Peyer's patch (tissue), 4 donors: Measurements from ENCODE around the gene NPFF. TPM values are rescaled to one million over a fixed set of nuclear protein-coding genes. Genes with fewer than 3 reads are reported as not detected.
A peak's percentile ranks its signal among the peaks of the same experiment; 100 is the strongest.

Experiments used
- DNase-seq, 3 donors: peaks; one replicate each; pipeline ENCODE4 v3.0.0-alpha.2; 2017 to 2019
- H3K27ac ChIP-seq, 4 donors: fragments of 200-600 bp; sonication (generic); one replicate each; pipeline ENCODE4 v1.5.1; 2016 to 2019
- H3K27me3 ChIP-seq, 2 donors: fragments of 200-600 bp; sonication (generic); one replicate each; pipeline ENCODE4 v1.5.1; 2019
- H3K36me3 ChIP-seq, 3 donors: fragments of 200-600 bp; sonication (generic); one replicate each; pipeline ENCODE4 v1.5.1; 2016 to 2019
- H3K4me1 ChIP-seq, 4 donors: fragments of 200-600 bp; sonication (generic); one replicate each; pipeline ENCODE4 v1.5.1; 2016 to 2019
- H3K4me3 ChIP-seq, 4 donors: fragments of 200-600 bp; sonication (generic); 1 replicate in 3 of 4; 2 replicates in 1 of 4; pipeline ENCODE4 v1.5.1; 2016 to 2019; ENCODE audit warnings: mild to moderate bottlenecking in 1 of 4
- H3K9me3 ChIP-seq, 4 donors: fragments of 200-600 bp; sonication (generic); one replicate each; pipeline ENCODE4 v1.5.1; 2016 to 2019; ENCODE audit warnings: mild to moderate bottlenecking in 1 of 4
- POLR2A ChIP-seq, 2 donors: fragments of 450-650 bp; IDR thresholded peaks; one replicate each; pipeline ENCODE4 v1.5.1; 2017; ENCODE audit warnings: antibody characterized with exemption in 2 of 2, mild to moderate bottlenecking in 2 of 2, moderate library complexity in 2 of 2
- total RNA-seq, 4 donors: library from RNA; depleted of rRNA; stranded (reverse); fragments of >200 nt; gene quantifications; one replicate each; pipeline ENCODE4 v1.1.0, GENCODE V29; 2016
- TF ChIP-seq, protein P1 (sequence below), 6 experiments: fragments of 450-650 bp in 4 of 6; fragments of 200-600 bp in 2 of 6; sonication (generic) in 1 of 6; IDR thresholded peaks; one replicate each; pipeline ENCODE4 v1.5.1; 2017 to 2019; ENCODE audit warnings: antibody characterized with exemption in 6 of 6, mild to moderate bottlenecking in 3 of 6, moderate library complexity in 1 of 6

Gene NPFF
- total RNA-seq, 4 donors from 2014 or later, result not detected

DNA sequence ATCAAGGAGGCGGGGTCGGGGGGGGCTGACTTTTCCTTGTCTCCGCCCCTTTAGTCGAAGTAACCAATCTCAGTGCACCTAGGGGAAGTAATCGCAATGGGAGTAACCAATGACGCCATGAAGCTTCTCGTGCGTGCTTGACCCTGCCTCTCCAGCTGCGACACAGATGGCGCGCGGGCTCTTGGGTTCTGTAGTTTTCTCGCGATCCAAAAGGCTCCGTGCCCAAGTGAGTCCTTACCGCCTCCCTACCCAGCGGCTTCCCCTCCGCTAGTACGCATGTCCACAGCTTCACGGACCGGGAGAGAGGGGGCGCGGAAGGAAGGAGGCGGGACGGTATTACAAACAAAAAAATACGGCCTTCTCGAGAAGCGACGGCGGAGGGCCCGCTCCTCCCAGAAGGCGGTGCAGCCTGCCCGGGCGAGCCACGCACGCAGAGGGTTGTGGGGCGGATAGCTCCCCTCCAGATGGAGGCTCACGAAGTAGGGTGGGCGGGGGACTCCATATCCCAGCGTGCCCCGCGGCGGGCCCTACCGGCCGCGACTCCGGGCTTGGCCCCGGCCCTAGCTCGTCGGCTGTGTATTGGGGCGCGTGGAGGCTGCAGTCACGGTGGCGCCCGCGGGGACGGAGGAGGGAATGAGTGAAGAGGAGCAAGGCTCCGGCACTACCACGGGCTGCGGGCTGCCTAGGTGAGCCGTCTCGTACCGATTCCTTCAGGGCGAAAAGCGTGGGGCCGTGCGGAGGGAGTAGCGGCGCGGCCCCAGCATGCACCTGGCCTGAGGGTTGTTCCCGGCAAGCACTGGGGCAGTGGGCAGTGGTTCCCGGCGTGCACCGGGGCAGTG is 6.3 kb downstream of the NPFF start, which contains the start of gene TARBP2:
TSS of gene TARBP2 (plus strand) at position 508 of the 839 bp plus-strand sequence. CDS start at position 634, 126 bp downstream.
- no peaks in the 10 kb centered on the region for H3K27me3 ChIP-seq
- peak; percentile 41 to 53 for TF ChIP-seq POLR2A (IDR thresholded peaks at IDR 0.05)
- TF ChIP-seq, protein P1, sequence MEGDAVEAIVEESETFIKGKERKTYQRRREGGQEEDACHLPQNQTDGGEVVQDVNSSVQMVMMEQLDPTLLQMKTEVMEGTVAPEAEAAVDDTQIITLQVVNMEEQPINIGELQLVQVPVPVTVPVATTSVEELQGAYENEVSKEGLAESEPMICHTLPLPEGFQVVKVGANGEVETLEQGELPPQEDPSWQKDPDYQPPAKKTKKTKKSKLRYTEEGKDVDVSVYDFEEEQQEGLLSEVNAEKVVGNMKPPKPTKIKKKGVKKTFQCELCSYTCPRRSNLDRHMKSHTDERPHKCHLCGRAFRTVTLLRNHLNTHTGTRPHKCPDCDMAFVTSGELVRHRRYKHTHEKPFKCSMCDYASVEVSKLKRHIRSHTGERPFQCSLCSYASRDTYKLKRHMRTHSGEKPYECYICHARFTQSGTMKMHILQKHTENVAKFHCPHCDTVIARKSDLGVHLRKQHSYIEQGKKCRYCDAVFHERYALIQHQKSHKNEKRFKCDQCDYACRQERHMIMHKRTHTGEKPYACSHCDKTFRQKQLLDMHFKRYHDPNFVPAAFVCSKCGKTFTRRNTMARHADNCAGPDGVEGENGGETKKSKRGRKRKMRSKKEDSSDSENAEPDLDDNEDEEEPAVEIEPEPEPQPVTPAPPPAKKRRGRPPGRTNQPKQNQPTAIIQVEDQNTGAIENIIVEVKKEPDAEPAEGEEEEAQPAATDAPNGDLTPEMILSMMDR (IDR thresholded peaks at IDR 0.05), result peak in 2 of 6 experiments; percentile 12 to 18

DNA sequence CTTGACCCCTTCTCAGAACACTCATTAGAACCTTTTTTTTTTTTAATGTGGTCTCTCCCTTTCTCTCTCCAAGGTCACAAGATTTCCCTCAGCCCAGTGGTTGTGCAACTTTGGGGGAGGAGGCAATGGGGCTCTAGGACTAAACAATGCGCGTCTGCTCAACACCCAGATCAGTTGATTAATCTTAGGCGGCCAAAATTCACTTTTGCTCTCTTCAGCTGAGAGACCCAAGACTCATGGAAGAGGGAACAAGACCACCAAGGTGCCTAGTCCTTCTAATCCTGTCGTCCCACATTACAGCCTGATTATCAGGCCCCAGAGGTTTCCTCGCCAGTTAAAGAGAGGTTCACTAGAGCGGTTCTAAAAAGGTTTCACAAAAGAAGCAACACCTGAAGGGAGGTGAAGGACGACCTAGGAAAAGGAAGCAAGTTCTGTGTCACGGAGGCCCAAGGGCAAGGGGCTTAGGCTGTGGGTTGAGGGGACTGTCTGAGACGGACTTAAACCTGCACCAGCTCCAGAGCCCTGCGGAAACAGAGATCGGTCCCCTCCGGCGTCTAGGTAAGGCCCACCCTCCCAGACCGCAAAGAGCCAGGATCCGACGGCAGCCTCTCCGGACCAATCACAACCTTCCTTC is 7.0 kb downstream of the NPFF start:
- H3K4me1 ChIP-seq, result peaks cover 5 to 26% (median 12%) of the 10 kb centered on the region in 4 donors
- peak overlapping the region; percentile 94 to 98 (median 96) for H3K27ac ChIP-seq
- peak in 2 of 3 donors; percentile 34 to 74 for DNase-seq
- peaks cover 0 to 8% (median 0%) of the 10 kb centered on the region in 3 donors for H3K36me3 ChIP-seq
- H3K4me3 ChIP-seq, result peak overlapping the region; percentile 63 to 86 (median 73)
- TF ChIP-seq, protein P1 (IDR thresholded peaks at IDR 0.05), result no peak
- peak; percentile 85 to 92 for TF ChIP-seq POLR2A (IDR thresholded peaks at IDR 0.05)
- H3K27me3 ChIP-seq, result no peaks in the 10 kb centered on the region
- no peaks in the 10 kb centered on the region for H3K9me3 ChIP-seq

More for the DNA sequence above, 6.3 kb downstream of the NPFF start, which contains the start of gene TARBP2:
- H3K27ac ChIP-seq, result peak within 1 kb of the TSS; percentile 94 to 98 (median 96)
- H3K4me3 ChIP-seq, result peak within 1 kb of the TSS; percentile 63 to 86 (median 73)
- DNase-seq, result peak; percentile 97 to 100 (median 99)
- H3K36me3 ChIP-seq, result peaks cover 0 to 13% (median 0%) of the 10 kb centered on the region in 3 donors
- peaks cover 5 to 21% (median 12%) of the 10 kb centered on the region in 4 donors for H3K4me1 ChIP-seq
- H3K9me3 ChIP-seq, result no peaks in the 10 kb centered on the region

DNA sequence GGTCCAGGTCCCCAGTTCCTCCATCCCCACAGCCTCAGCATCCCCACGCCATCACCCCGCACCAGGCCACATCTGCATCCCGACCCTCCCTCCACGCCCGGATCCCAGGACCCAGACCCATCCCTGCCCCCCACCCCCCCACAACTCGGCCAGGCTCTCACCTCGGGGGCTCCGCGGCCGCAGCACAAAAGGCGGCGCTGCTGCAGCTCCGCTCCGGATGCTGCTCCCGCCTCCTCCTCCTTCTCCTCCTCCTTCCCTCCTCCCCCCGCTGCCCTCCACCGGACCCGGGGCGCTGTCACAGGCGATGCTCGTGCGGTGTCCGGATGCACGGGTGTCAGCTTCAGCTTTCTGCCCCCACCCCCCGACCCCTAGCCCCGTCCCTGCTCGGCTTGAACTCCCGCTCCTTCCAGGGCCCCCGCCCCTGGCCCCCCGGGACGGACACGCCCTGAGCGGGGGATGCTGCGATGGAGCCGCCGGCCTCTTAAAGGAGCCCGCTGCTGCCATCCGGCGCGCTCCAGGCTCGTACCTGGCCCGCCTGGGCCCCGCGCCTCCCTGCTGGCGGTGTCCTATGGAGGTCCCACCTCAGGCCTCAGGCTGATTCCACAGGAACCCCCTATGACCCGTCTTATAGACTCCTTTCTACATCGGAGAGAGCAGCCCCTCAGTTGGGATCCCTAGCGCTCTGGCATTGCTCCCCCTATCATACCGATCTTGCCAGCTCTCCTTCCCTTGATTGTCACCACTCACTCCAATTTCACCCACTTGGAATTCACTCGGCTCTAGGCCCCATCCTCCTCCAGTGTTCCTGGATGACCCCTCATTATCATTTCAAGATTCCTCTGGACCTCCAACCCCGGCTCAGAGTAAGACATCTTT is 7.8 kb downstream of the NPFF start, which contains the start of gene MAP3K12:
TSS of gene MAP3K12 (minus strand) at position 193 of the 876 bp plus-strand sequence. CDS start 12,067 bp downstream, outside the sequence.
- no peak for TF ChIP-seq POLR2A (IDR thresholded peaks at IDR 0.05)
- TF ChIP-seq, protein P1 (IDR thresholded peaks at IDR 0.05), result no peak
- H3K36me3 ChIP-seq, result peaks cover 0 to under 1% (median 0%) of the 10 kb centered on the region in 3 donors
- peaks cover 5 to 26% (median 12%) of the 10 kb centered on the region in 4 donors for H3K4me1 ChIP-seq

DNA sequence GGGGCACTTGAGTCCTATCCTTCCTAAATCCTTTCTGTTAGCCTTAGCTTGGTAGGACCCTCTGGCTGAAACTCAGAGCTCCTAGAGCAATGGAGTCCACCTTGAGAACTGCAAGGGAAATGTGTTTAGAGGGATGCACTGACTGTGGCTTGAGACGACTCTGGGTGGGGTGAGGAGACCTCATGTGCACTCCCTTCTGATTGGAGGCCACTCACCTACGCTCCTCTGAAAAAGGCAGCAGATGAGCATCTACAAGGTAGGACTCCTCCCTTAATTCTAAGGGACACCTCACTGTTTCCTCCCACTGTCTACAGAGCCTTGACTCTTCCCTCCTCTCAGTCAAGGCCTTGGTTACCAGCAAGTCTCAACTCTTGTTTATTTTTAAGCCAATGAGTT is 9.1 kb downstream of the NPFF start:
- no peak for DNase-seq
- TF ChIP-seq POLR2A (IDR thresholded peaks at IDR 0.05), result no peak
- TF ChIP-seq, protein P1 (IDR thresholded peaks at IDR 0.05), result no peak
- Histone ChIP-seq H3K4me3 (no peak overlapping the region), H3K36me3 (no peaks in the 10 kb centered on the region), H3K27me3 (no peaks in the 10 kb centered on the region), H3K27ac (peak overlapping the region in 1 of 4 donors; percentile 96), H3K4me1 (peaks cover 5 to 32% (median 16%) of the 10 kb centered on the region in 4 donors), H3K9me3 (no peaks in the 10 kb centered on the region)

More for the DNA sequence above, 7.8 kb downstream of the NPFF start, which contains the start of gene MAP3K12:
- peak; percentile 72 to 83 (median 76) for DNase-seq
- Histone ChIP-seq H3K4me3 (peak within 1 kb of the TSS; percentile 63 to 86 (median 73)), H3K9me3 (no peaks in the 10 kb centered on the region), H3K27me3 (no peaks in the 10 kb centered on the region), H3K27ac (peak within 1 kb of the TSS; percentile 94 to 98 (median 96))
